ENCODE measurements around the gene CCL25. TPM values are rescaled to one million over a fixed set of nuclear protein-coding genes. Genes with fewer than 3 reads are reported as not detected.

The CCL25 gene
- total and polyA plus RNA-seq, 2 of the 4 experiments (the other 2 are of a cell fraction), result not detected

DNA sequence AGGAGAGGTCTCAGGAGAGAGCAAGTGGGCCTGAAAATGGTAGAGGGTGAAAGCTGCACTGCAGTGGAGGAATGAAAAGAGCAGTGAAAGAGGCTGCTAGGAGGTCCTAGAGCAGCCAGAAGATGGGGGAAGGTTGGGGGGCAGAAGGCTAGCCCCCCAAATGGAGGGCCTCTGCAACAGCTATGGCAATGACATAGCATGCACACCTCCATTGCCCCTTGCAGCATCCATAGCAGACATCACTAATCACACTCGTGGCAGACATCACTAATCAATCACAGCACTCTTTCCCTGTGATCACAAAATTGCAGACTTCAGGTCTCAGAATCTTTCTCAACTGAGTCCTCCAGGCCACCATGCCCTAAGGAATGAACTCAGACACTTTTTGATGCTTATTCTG is 21.9 kb downstream of the CCL25 start:
- Histone ChIP-seq H3K9me1 (ENCODE audit: insufficient read depth, low read length) (no peaks in the 10 kb centered on the region), H2BK20ac (ENCODE audit: low read depth, low read length) (no peak overlapping the region), H3K9me3 (ENCODE audit: control insufficient read depth, insufficient read depth, low read length) (peaks cover 7% of the 10 kb centered on the region; the same call in 1 of the 2 replicates), H3K4ac (ENCODE audit: low read depth, low read length) (no peak overlapping the region), H3K27me3 (ENCODE audit: control insufficient read depth, insufficient read depth, low read length) (no peaks in the 10 kb centered on the region; the same call in 1 of the 2 replicates), H2BK120ac (ENCODE audit: low read depth, low read length) (no peak overlapping the region), H3K4me2 (ENCODE audit: low read depth, low read length) (no peak overlapping the region), H2BK15ac (ENCODE audit: low read depth, low read length) (no peak overlapping the region), H3K79me1 (ENCODE audit: low read depth in 1 of 2, low read length in 2 of 2) (no peaks in the 10 kb centered on the region), H3K4me1 (ENCODE audit: control insufficient read depth, insufficient read depth, low read length) (no peaks in the 10 kb centered on the region), H3K27ac (ENCODE audit: insufficient read depth, low read length) (no peak overlapping the region), H4K5ac (ENCODE audit: low read depth, low read length) (no peak overlapping the region), H3K36me3 (ENCODE audit: control insufficient read depth, insufficient read depth, low read length) (no peaks in the 10 kb centered on the region), H4K8ac (ENCODE audit: low read depth in 2 of 2, low read length in 2 of 2) (no peak overlapping the region), H3K56ac (ENCODE audit: extremely low read depth, insufficient read depth, low read length) (no peak overlapping the region), H2AK9ac (replicated peaks; ENCODE audit: low read depth, low read length, poor library complexity) (no peak overlapping the region), H3K18ac (ENCODE audit: low read depth, low read length) (no peak overlapping the region), H2BK5ac (ENCODE audit: low read depth, low read length, poor library complexity, severe bottlenecking) (no peak overlapping the region), H3K14ac (replicated peaks; ENCODE audit: low read depth, low read length) (no peak overlapping the region), H4K20me1 (ENCODE audit: insufficient read depth, low read length) (no peaks in the 10 kb centered on the region), H4K91ac (ENCODE audit: insufficient read depth, low read depth, low read length) (no peak overlapping the region), H3K9ac (ENCODE audit: low read depth, low read length) (no peak overlapping the region), H3K23ac (ENCODE audit: low read depth, low read length) (no peak overlapping the region), H2AK5ac (ENCODE audit: low read depth, low read length) (no peak overlapping the region), H2AFZ (replicated peaks; ENCODE audit: low read length, poor library complexity) (no peak overlapping the region), H3K4me3 (ENCODE audit: insufficient read depth, low read depth, low read length) (no peak overlapping the region)
- dilution Hi-C loops (cut with HindIII; ENCODE audit: low sequenced_read_pairs, unreplicated experiment), result no loop called here
- ChIA-PET POLR2A (ENCODE audit: unreplicated experiment) (no interaction called here), CTCF (interaction anchor here (0.5 kb wide), 1 partner anchor 38 kb away, joined by 4 read pairs; no protein-coding TSS in a partner anchor)
- WGBS, 2 experiments (ENCODE audit: extremely low coverage in 2 of 2, insufficient read length in 1 of 2), result 63% methylated on average over 1 of the region's 1 CpG; no CpG with 5 or more reads in 1 of the 2 experiments
- DNase-seq (no peak), ATAC-seq (ENCODE audit: low read depth) (no peak)
- in situ Hi-C loops (cut with MboI; ENCODE audit: low sequenced_read_pairs), result no loop called here
- TF ChIP-seq RCOR1 (IDR thresholded peaks at IDR 0.05; ENCODE audit: insufficient replicate concordance, low read length) (no peak), CEBPB (IDR thresholded peaks at IDR 0.05; ENCODE audit: low read depth, low read length) (no peak), MXI1 (IDR thresholded peaks at IDR 0.05; ENCODE audit: borderline replicate concordance, low read depth, low read length) (no peak), BHLHE40 (IDR thresholded peaks at IDR 0.05; ENCODE audit: low read depth, low read length) (no peak), MAZ (IDR thresholded peaks at IDR 0.05; ENCODE audit: borderline replicate concordance, low read depth, low read length) (no peak), MAFK (IDR thresholded peaks at IDR 0.05; ENCODE audit: low read depth, low read length) (no peak), RAD21 (IDR thresholded peaks at IDR 0.05; ENCODE audit: low read length) (no peak), FOS (IDR thresholded peaks at IDR 0.05; ENCODE audit: low read depth, low read length) (no peak), CHD1 (IDR thresholded peaks at IDR 0.05; ENCODE audit: low read depth, low read length) (no peak), POLR2A (IDR thresholded peaks at IDR 0.05; ENCODE audit: low read depth, low read length) (no peak), NFE2L2 (IDR thresholded peaks at IDR 0.05; ENCODE audit: low read depth, low read length) (no peak)
- TF ChIP-seq, protein P1, sequence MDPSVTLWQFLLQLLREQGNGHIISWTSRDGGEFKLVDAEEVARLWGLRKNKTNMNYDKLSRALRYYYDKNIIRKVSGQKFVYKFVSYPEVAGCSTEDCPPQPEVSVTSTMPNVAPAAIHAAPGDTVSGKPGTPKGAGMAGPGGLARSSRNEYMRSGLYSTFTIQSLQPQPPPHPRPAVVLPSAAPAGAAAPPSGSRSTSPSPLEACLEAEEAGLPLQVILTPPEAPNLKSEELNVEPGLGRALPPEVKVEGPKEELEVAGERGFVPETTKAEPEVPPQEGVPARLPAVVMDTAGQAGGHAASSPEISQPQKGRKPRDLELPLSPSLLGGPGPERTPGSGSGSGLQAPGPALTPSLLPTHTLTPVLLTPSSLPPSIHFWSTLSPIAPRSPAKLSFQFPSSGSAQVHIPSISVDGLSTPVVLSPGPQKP (IDR thresholded peaks at IDR 0.05; ENCODE audit: borderline replicate concordance, low read depth, low read length), result no peak
- TF ChIP-seq, protein P2, sequence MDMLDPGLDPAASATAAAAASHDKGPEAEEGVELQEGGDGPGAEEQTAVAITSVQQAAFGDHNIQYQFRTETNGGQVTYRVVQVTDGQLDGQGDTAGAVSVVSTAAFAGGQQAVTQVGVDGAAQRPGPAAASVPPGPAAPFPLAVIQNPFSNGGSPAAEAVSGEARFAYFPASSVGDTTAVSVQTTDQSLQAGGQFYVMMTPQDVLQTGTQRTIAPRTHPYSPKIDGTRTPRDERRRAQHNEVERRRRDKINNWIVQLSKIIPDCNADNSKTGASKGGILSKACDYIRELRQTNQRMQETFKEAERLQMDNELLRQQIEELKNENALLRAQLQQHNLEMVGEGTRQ (IDR thresholded peaks at IDR 0.05; ENCODE audit: low read depth, low read length), result no peak
- TF ChIP-seq, protein P3, sequence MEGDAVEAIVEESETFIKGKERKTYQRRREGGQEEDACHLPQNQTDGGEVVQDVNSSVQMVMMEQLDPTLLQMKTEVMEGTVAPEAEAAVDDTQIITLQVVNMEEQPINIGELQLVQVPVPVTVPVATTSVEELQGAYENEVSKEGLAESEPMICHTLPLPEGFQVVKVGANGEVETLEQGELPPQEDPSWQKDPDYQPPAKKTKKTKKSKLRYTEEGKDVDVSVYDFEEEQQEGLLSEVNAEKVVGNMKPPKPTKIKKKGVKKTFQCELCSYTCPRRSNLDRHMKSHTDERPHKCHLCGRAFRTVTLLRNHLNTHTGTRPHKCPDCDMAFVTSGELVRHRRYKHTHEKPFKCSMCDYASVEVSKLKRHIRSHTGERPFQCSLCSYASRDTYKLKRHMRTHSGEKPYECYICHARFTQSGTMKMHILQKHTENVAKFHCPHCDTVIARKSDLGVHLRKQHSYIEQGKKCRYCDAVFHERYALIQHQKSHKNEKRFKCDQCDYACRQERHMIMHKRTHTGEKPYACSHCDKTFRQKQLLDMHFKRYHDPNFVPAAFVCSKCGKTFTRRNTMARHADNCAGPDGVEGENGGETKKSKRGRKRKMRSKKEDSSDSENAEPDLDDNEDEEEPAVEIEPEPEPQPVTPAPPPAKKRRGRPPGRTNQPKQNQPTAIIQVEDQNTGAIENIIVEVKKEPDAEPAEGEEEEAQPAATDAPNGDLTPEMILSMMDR (conservative IDR thresholded peaks at IDR 0.05; ENCODE audit: low read depth, low read length), result no peak
- BruUV-seq (replicated peaks), result no TSS peak
- intact Hi-C loops (cut with micrococcal nuclease), result no loop called here
